Activated naive CD8-positive, alpha-beta T cell treated with anti-CD3 and anti-CD28 coated beads, Interleukin-2, amount 50 U/mL, for 16 hours (primary cell): ENCODE results near the gene ATP6V1F.

ENCODE experiments used
- DNase-seq: peaks from one replicate; pipeline ENCODE4 v3.0.0-alpha.2; 2020; ENCODE audit warnings: low read depth, low spot score

Gene ATP6V1F

GRCh38 chr7:128862571-128863432 lies at the start of gene ATP6V1F:
Gene ATP6V1F (plus strand): TSS chr7:128862856. CDS start chr7:128862905, 49 bp downstream.
- peak; percentile 97 for DNase-seq

GRCh38 chr7:128814499-128814898 lies 48.2 kb upstream of the ATP6V1F start:
- DNase-seq: no peak

- DNase-seq: no peak
These were observed 47.2 kb upstream of the ATP6V1F start for GRCh38 chr7:128815289-128815942.

GRCh38 chr7:128818694-128819093 lies 44.0 kb upstream of the ATP6V1F start:
- DNase-seq: no peak

- no peak for DNase-seq
These were observed 40.9 kb upstream of the ATP6V1F start for GRCh38 chr7:128821724-128822123.

- no peak for DNase-seq
These were observed 36.1 kb upstream of the ATP6V1F start for GRCh38 chr7:128826512-128826911.

GRCh38 chr7:128826916-128827247 lies 35.8 kb upstream of the ATP6V1F start:
- no peak for DNase-seq

GRCh38 chr7:128827248-128827958 lies 35.3 kb upstream of the ATP6V1F start:
- DNase-seq: no peak

GRCh38 chr7:128827971-128828711 lies 34.5 kb upstream of the ATP6V1F start:
- DNase-seq: no peak

GRCh38 chr7:128829391-128830166 lies 33.1 kb upstream of the ATP6V1F start:
- DNase-seq: no peak

- no peak for DNase-seq
These were observed 32.2 kb upstream of the ATP6V1F start, which contains the start of gene FLNC for GRCh38 chr7:128830231-128831177. Gene FLNC (plus strand): TSS chr7:128830406. CDS start chr7:128830638, 232 bp downstream.

GRCh38 chr7:128831178-128831993 lies 31.3 kb upstream of the ATP6V1F start:
- DNase-seq: no peak

- no peak for DNase-seq
These were observed 30.4 kb upstream of the ATP6V1F start for GRCh38 chr7:128831994-128832879.

GRCh38 chr7:128832880-128833147 lies 29.8 kb upstream of the ATP6V1F start:
- DNase-seq: no peak

- DNase-seq: no peak
These were observed 29.3 kb upstream of the ATP6V1F start for GRCh38 chr7:128833148-128833945.

GRCh38 chr7:128833946-128834325 lies 28.7 kb upstream of the ATP6V1F start:
- no peak for DNase-seq

GRCh38 chr7:128835231-128835751 lies 27.4 kb upstream of the ATP6V1F start:
- DNase-seq: no peak
